HepG2 (cell line): ENCODE data around the gene TUBB2B. TPM values are rescaled to one million over a fixed set of nuclear protein-coding genes. Genes with fewer than 3 reads are reported as not detected.
A peak's percentile ranks its signal among the peaks of the same experiment; 100 is the strongest.

Source experiments
- CBFB ChIP-seq: sonication (generic); formaldehyde crosslinking; IDR thresholded peaks from 2 replicates; pipeline ENCODE4 v1.4.0; 2020; ENCODE audit warnings: missing genetic modification reagents
- HCFC1 ChIP-seq: fragments of 150-350 bp; IDR thresholded peaks from 2 replicates; pipeline ENCODE4 v1.6.1; 2014; ENCODE audit warnings: low read depth, low read length
- HNRNPL ChIP-seq: fragments of 200-400 bp; formaldehyde crosslinking; IDR thresholded peaks from 2 replicates; pipeline ENCODE4 v1.6.1; 2017; ENCODE audit warnings: mild to moderate bottlenecking, low read depth, low read length
- NFIC ChIP-seq: IDR thresholded peaks from 2 replicates; pipeline ENCODE4 v1.6.1; 2012; ENCODE audit warnings: mild to moderate bottlenecking, low read length, inconsistent platforms
- TGIF2 ChIP-seq: IDR thresholded peaks from 2 replicates; pipeline ENCODE4 v1.6.1; 2016; ENCODE audit warnings: control low read depth, missing compliant biosample characterization
- ZNF549 ChIP-seq: sonication (generic); formaldehyde crosslinking; IDR thresholded peaks from 2 replicates; pipeline ENCODE4 v1.5.0; 2020; ENCODE audit warnings: missing genetic modification reagents
- ZNF782 ChIP-seq: sonication (generic); formaldehyde crosslinking; IDR thresholded peaks from 2 replicates; pipeline ENCODE4 v1.4.0; 2020; ENCODE audit warnings: missing genetic modification reagents, mild to moderate bottlenecking, borderline replicate concordance
- polyA plus RNA-seq, 8 experiments: library from polyadenylated mRNA; depleted of rRNA in 3 of 8; stranded (reverse) in 7 of 8; unstranded in 1 of 8; fragments of >200 nt; fragmentation: Illumina TruSeq in 4 of 8; extraction: Trizol in 4 of 8; gene quantifications; 2 replicates each; pipeline versions ENCODE4 v1.2.1 to v1.2.3, GENCODE V29; 2011 to 2016; ENCODE audit warnings: low read depth in 4 of 8, missing spikeins in 1 of 8, mixed read lengths in 1 of 8; ENCODE audit not compliant: insufficient read depth in 1 of 8
- total RNA-seq, 5 experiments: library from RNA; depleted of rRNA; stranded (reverse); fragments of >200 nt; fragmentation: Illumina TruSeq; extraction: Trizol; gene quantifications; 2 replicates each; pipeline ENCODE4 v1.2.3, GENCODE V29; 2016; ENCODE audit warnings: low read depth in 1 of 5
- TF ChIP-seq, protein P1 (sequence below): sonication (generic); formaldehyde crosslinking; IDR thresholded peaks from 2 replicates; pipeline ENCODE4 v1.9.0; 2022; ENCODE audit warnings: low read depth, missing genetic modification reagents
- TF ChIP-seq, protein P2 (sequence below): IDR thresholded peaks from 2 replicates; pipeline ENCODE4 v1.4.0; 2020; ENCODE audit warnings: mild to moderate bottlenecking, missing genetic modification reagents
- TF ChIP-seq, protein P3 (sequence below): sonication (generic); formaldehyde crosslinking; conservative IDR thresholded peaks from 2 replicates; pipeline ENCODE4 v1.8.0; 2022; ENCODE audit warnings: missing genetic modification reagents
- TF ChIP-seq, protein P4 (sequence below): sonication (generic); formaldehyde crosslinking; IDR thresholded peaks from 2 replicates; pipeline ENCODE4 v1.5.1; 2020; ENCODE audit warnings: mild to moderate bottlenecking, missing genetic modification reagents, borderline replicate concordance
- TF ChIP-seq, protein P5 (sequence below), 2 experiments: sonication (generic) in 1 of 2; formaldehyde crosslinking in 1 of 2; IDR thresholded peaks; 2 replicates each; pipeline versions ENCODE4 v1.5.1 to v1.6.1; 2011 to 2020; ENCODE audit warnings: borderline replicate concordance in 1 of 2, low read depth in 1 of 2, low read length in 1 of 2, mild to moderate bottlenecking in 1 of 2, missing genetic modification reagents in 1 of 2, moderate library complexity in 1 of 2

Gene TUBB2B
- total and polyA plus RNA-seq, 2 of the 13 experiments (the other 11 are each of a cell fraction or from before 2014, with no cell fraction given), result 10.3 to 23.6 TPM

DNA sequence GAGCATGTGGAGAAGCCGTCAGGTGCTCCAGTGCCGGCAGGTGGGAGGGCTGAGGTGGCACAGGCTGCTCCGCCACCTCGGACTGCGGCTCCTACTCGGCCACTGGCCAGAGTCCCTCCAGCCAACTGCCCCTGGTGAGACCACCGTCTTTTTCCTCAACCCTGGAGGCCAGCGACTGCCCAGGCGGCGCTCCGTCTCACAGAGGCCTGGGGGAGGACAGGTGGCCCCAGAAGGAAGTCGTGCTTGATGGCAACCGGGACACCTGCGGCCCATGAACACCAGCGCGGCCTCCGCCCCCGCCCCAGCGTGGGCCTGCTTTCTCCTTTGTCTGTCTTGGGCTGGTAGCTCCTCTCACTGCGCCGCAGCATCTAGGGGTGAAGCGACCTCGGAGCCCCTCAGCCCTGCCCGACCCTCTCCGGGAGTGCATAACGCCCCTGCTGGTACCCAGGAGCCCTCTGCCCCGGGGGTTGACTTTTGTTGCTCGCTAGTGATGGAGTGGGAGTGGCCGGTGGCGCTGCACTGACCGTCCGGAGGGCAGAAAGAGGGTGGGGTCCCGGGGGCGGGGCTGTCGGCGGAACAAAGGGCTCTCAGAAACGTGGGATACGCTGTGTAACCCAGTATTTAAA, 706 bp upstream of the TUBB2B start (continued):
- TF ChIP-seq TGIF2 (CRISPR knock-in tag), result no peak
- TF ChIP-seq, protein P1, sequence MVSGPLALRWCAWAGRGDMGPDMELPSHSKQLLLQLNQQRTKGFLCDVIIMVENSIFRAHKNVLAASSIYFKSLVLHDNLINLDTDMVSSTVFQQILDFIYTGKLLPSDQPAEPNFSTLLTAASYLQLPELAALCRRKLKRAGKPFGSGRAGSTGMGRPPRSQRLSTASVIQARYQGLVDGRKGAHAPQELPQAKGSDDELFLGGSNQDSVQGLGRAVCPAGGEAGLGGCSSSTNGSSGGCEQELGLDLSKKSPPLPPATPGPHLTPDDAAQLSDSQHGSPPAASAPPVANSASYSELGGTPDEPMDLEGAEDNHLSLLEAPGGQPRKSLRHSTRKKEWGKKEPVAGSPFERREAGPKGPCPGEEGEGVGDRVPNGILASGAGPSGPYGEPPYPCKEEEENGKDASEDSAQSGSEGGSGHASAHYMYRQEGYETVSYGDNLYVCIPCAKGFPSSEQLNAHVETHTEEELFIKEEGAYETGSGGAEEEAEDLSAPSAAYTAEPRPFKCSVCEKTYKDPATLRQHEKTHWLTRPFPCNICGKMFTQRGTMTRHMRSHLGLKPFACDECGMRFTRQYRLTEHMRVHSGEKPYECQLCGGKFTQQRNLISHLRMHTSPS (CRISPR knock-in tag), result no peak
- TF ChIP-seq, protein P2, sequence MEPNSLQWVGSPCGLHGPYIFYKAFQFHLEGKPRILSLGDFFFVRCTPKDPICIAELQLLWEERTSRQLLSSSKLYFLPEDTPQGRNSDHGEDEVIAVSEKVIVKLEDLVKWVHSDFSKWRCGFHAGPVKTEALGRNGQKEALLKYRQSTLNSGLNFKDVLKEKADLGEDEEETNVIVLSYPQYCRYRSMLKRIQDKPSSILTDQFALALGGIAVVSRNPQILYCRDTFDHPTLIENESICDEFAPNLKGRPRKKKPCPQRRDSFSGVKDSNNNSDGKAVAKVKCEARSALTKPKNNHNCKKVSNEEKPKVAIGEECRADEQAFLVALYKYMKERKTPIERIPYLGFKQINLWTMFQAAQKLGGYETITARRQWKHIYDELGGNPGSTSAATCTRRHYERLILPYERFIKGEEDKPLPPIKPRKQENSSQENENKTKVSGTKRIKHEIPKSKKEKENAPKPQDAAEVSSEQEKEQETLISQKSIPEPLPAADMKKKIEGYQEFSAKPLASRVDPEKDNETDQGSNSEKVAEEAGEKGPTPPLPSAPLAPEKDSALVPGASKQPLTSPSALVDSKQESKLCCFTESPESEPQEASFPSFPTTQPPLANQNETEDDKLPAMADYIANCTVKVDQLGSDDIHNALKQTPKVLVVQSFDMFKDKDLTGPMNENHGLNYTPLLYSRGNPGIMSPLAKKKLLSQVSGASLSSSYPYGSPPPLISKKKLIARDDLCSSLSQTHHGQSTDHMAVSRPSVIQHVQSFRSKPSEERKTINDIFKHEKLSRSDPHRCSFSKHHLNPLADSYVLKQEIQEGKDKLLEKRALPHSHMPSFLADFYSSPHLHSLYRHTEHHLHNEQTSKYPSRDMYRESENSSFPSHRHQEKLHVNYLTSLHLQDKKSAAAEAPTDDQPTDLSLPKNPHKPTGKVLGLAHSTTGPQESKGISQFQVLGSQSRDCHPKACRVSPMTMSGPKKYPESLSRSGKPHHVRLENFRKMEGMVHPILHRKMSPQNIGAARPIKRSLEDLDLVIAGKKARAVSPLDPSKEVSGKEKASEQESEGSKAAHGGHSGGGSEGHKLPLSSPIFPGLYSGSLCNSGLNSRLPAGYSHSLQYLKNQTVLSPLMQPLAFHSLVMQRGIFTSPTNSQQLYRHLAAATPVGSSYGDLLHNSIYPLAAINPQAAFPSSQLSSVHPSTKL, result no peak
- peak; percentile 48; the same call in 1 of the 2 replicates for TF ChIP-seq HNRNPL
- TF ChIP-seq, protein P3, sequence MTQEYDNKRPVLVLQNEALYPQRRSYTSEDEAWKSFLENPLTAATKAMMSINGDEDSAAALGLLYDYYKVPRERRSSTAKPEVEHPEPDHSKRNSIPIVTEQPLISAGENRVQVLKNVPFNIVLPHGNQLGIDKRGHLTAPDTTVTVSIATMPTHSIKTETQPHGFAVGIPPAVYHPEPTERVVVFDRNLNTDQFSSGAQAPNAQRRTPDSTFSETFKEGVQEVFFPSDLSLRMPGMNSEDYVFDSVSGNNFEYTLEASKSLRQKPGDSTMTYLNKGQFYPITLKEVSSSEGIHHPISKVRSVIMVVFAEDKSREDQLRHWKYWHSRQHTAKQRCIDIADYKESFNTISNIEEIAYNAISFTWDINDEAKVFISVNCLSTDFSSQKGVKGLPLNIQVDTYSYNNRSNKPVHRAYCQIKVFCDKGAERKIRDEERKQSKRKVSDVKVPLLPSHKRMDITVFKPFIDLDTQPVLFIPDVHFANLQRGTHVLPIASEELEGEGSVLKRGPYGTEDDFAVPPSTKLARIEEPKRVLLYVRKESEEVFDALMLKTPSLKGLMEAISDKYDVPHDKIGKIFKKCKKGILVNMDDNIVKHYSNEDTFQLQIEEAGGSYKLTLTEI (CRISPR knock-in tag), result no peak
- TF ChIP-seq, protein P4, sequence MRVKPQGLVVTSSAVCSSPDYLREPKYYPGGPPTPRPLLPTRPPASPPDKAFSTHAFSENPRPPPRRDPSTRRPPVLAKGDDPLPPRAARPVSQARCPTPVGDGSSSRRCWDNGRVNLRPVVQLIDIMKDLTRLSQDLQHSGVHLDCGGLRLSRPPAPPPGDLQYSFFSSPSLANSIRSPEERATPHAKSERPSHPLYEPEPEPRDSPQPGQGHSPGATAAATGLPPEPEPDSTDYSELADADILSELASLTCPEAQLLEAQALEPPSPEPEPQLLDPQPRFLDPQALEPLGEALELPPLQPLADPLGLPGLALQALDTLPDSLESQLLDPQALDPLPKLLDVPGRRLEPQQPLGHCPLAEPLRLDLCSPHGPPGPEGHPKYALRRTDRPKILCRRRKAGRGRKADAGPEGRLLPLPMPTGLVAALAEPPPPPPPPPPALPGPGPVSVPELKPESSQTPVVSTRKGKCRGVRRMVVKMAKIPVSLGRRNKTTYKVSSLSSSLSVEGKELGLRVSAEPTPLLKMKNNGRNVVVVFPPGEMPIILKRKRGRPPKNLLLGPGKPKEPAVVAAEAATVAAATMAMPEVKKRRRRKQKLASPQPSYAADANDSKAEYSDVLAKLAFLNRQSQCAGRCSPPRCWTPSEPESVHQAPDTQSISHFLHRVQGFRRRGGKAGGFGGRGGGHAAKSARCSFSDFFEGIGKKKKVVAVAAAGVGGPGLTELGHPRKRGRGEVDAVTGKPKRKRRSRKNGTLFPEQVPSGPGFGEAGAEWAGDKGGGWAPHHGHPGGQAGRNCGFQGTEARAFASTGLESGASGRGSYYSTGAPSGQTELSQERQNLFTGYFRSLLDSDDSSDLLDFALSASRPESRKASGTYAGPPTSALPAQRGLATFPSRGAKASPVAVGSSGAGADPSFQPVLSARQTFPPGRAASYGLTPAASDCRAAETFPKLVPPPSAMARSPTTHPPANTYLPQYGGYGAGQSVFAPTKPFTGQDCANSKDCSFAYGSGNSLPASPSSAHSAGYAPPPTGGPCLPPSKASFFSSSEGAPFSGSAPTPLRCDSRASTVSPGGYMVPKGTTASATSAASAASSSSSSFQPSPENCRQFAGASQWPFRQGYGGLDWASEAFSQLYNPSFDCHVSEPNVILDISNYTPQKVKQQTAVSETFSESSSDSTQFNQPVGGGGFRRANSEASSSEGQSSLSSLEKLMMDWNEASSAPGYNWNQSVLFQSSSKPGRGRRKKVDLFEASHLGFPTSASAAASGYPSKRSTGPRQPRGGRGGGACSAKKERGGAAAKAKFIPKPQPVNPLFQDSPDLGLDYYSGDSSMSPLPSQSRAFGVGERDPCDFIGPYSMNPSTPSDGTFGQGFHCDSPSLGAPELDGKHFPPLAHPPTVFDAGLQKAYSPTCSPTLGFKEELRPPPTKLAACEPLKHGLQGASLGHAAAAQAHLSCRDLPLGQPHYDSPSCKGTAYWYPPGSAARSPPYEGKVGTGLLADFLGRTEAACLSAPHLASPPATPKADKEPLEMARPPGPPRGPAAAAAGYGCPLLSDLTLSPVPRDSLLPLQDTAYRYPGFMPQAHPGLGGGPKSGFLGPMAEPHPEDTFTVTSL (CRISPR knock-in tag), result no peak
- TF ChIP-seq HCFC1, result no peak
- TF ChIP-seq ZNF549 (CRISPR knock-in tag), result no peak
- TF ChIP-seq, protein P5, sequence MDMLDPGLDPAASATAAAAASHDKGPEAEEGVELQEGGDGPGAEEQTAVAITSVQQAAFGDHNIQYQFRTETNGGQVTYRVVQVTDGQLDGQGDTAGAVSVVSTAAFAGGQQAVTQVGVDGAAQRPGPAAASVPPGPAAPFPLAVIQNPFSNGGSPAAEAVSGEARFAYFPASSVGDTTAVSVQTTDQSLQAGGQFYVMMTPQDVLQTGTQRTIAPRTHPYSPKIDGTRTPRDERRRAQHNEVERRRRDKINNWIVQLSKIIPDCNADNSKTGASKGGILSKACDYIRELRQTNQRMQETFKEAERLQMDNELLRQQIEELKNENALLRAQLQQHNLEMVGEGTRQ (IDR thresholded peaks at IDR 0.05; ENCODE audit: low read depth, low read length), result no peak
- TF ChIP-seq, protein P5 (CRISPR knock-in tag; IDR thresholded peaks at IDR 0.05; ENCODE audit: borderline replicate concordance), result no peak
- TF ChIP-seq CBFB (CRISPR knock-in tag), result no peak
- no peak for TF ChIP-seq ZNF782
- TF ChIP-seq NFIC, result no peak
